NCI-H1436 treated with DMSO at 0.1 percent for 48 hours (cell line): ENCODE data around the gene ZKSCAN1.
"Not testable (repeated sequence)": the region's sequence is repeated elsewhere in the genome, so short reads cannot be mapped to it uniquely, and the experiment has no call there.

Experiments used
- DNase-seq: peaks from one replicate; lab custom pipeline; 2025; lab: John Stamatoyannopoulos, UW

ZKSCAN1 gene

DNA sequence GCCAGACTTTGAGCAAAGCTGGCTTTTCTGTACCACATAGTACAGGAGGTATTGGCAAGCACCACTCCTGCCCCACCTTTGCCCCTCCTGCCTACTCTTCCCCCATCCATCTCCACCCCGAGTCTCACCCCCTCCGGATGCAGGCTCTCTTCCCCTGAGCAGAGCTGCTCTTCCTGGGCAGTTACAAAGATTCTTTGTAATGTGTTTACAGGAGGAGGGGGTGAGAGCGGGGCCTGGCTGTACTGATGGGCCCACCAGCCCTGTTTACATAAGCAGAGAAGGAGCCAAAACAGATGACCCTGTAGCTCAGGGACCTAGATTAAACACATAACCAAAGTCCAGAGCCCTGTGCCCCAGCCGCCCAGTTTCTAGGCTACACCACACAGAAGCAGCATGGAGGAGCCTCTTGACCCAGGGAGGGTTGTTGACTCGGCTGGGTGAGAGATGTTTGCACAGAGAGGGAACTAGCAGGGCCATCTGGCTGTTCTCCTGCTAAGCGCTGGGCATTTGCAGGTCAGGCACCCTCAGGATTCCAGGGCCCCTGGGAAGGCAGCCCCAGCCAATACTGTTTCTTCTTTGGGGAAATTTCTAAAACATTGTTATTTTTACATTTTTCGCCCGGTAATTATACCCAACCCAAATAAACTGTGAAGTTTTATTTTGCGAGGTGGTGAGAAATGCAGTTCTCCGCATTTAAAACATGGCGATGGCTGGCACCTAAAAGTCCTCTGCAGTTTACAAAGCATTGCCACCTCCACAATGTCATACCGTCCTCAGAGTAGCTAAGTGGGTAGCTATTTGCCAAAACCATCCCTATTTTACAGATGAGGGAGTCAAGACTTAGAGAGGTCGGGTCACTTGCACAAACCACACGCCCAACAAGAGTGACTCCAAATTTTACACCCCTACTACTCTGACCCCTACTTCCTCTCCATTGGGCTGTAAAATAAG is 11.4 kb upstream of the ZKSCAN1 start:
- no peak for DNase-seq

DNA sequence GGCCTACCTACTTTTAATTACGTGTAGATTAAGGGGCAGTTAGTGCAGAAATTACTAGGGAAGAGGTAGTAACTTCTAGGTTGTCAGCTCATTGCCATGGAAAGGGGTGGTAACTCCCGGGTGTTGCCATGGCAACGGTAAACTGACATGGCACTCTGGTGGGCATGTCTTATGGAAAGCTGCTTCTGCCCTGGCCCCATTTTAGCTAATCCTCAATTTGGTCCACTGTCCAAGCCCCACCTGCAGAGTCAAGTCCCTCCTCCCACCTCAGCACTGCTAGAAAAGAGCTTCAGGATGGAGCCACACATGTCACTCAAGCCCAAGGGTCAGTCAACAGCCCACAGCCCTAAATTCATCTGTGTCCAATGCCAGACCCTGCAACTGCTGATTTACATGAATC is 7.5 kb upstream of the ZKSCAN1 start:
- DNase-seq, result no peak

DNA sequence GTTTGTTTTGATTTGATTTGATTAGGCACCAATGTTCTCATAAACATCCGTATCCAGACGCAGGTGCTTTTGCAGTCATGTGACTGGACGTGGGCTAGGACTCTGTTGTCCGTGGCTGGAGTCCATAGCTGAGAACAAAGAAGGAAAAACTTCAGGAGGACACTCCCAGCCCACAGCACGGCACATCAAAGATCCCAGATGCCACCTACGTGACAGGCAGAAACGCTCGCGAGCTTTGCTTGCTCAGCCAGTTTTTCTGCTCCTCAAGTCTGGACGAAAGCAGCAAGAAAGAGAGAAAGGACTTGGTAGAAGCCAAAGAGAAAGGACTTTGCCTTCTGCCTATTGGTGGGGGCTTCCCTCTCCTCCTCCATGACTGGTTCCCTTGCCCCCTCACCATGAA is 6.9 kb upstream of the ZKSCAN1 start:
- no peak for DNase-seq

DNA sequence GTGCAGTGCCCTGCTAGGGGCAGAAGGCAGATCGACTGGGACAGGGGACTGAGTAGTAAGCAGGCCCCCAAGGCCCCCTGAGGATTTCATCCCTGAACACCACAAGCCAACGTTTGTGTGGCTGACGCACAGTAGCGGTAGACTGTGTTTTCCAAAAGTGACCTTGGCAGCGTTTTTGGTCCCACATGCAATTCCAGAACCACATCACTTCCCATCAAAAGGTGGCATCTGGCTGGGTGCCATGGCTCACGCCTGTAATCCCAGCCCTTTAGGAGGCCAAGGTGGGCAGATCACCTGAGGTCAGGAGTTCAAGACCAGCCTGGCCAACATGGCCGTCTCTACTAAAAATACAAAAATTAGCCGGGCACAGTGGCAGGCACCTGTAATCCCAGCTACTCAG is 5.4 kb upstream of the ZKSCAN1 start:
- DNase-seq, result not testable (repeated sequence)

DNA sequence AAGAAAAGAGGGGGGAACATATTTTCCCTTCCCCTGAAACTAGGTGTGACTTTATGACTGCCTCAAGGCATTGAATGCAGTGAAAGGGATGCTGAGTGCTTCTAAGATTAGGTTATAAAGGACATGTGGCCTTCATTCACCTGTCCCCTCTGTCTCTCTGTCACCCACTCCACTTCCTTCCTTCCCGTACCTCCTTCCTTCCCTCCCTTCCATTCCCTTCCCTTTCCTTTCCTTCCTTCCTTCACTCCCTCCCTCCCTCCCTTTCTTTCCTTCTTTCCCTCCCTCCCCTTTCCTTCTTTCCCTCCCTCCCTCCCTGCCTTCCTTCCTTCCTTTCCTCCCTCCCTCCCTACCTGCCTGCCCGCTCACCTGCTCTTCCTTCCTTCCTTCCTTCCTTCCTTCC is 4.5 kb upstream of the ZKSCAN1 start:
- DNase-seq, result no peak

DNA sequence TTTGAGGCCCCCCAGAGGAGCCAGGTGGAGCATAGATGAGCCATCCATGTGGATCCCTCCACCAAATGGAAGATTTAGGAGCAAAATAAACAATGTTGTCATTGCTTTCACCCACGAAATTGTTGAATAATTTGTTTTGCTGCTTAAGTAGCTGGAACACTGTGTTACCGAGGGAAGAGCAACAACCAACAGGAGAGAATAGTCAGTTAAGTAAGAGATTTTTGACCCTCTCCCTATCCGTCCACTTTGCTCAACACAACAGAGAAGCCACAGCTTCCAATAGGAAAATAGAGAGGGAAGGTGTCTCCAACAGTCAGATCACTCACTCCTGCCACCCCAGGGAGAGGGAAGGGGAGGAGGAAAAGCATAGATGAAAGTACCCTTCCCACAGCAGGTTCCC is 3.9 kb upstream of the ZKSCAN1 start:
- no peak for DNase-seq

DNA sequence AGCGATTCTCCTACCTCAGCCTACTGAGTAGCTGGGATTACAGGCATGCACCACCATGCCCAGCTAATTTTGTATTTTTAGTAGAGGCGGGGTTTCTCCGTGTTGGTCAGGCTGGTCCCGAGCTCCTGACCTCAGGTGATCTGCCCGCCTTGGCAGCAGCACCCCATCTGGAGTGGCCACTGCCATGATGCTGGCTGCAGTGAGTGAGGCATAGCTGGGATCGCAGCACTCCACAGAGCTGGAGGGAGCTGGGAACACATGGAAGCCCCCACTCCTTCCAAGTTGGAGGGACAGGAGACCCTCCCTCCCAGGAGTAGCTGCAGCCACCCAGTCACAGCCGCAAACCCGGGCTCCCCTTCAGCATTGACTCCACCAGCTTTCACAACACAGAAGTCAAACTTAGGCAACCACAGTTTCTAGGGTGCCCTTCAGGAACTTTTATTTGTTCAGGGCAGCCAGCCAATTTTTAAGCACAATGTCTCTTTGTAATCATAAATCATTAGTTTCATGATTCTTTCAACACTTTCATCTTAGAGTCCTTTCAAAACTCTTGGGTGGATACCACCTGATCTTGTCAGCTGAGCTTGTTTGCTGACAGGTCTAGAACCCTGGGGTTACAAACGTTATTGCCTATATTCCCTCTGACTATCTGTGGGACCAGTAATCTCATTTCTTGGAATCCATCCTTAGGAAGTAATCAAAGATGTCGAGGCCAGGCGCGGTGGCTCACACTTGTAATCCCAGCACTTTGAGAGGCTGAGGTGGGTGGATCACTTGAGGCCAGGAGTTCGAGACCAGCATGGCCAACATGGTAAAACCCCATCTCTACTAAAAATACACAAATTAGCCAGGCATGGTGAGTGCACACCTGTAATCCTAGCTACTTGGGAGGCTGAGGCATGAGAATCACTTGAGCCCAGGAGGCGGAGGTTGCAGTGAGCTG is 2.7 kb upstream of the ZKSCAN1 start:
- not testable (repeated sequence) for DNase-seq

DNA sequence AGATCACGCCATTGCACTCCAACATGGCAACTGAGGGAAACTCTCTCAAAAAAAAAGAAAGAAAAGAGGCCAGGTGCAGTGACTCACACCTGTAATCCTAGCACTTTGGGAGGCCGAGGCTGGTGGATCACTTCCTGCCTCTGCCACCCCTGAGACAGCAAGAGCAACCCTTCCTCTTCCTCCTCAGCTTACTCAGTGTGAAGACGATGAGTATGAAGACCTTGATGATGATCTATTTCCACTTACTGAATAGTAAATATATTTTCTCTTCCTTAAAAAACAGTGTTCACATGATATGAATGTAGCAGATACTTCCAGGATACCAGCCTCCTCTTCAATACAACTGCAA is 2.1 kb upstream of the ZKSCAN1 start:
- no peak for DNase-seq

DNA sequence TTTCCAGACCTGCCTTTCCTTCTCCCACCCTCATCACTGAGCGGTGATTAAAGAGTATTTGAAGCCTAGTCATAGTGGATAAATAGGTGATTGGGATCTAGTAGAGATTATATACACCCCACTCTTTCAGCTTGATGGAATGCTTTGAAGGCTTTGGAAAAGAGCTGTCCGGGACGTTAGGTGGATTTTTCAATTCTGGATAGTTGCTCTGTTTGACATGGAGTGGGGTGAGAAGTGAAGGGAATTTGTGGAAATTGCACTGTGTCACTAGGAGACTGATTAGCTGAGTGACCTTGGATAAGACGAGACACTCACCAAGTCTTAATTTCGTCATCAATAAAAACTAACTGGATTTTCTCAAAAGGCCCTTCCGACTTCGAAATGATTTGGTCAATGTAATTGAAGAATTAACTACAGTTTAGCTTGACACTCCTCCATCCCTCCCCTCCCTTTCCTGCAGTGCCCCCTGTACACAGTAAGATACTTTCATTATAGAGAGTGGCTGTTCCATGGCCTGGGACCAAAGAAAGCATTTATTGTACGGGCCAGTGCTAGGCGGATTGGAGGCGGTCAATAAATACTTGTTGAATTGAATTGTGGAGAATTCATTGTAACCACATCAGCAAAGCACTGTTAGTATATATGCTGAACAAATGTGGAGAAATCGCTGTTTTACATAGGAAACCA is 962 bp downstream of the ZKSCAN1 start:
- DNase-seq, result no peak

DNA sequence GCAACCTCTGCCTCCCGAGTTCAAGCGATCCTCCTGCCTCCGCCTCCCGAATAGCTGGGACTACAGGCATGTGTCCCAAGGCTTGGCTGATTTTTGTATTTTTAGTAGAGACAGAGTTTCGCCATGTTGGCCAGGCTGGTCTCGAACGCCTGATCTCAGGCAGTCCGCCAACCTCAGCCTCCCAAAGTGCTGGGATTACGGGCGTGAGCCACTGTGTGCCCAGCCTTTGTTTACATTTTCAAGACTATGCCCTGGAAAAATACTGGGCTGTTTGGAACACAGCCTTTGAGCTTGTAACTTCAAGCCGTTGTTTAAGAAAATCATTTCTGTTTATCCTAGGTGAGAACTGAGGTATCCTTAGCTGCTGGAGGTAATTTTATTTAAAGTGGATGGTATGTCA is 1.9 kb downstream of the ZKSCAN1 start:
- no peak for DNase-seq

DNA sequence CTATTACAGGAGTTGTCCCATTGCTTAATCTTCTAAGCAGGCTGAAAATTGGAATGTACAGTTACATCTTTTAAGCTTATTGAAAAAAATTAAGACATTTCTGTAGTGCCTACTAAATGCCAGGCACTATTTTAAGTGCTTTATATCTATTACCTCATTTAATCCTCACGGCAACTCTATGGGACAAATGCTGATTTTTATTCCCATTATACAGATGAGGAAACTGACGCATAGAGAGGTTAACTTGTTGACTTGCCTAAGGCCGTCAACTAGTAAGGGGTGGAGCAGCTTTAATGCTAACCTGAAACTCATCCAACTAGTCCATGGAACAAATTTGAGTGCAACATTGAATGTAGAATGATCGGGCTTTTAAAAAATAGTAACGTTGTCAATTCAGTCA is 2.5 kb downstream of the ZKSCAN1 start:
- DNase-seq, result no peak

DNA sequence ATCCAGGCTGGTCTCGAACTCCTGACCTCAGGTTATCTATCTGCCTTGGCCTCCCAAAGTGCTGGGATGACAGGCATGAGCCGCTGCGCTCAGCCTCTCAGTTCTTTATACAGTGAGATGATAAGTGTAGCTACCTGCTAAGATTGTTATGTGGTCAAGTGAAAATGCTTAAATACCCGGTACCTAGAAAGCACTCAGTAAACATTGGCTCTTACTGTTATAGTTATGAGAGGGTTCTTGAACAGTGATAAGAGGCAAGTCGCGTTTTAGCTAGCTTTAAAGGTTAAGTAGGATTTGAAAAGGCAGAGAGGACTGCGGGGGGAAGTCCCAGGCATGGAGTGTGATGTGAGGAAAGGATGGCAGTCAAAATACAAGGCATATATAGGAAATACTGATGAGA is 4.5 kb downstream of the ZKSCAN1 start:
- no peak for DNase-seq

DNA sequence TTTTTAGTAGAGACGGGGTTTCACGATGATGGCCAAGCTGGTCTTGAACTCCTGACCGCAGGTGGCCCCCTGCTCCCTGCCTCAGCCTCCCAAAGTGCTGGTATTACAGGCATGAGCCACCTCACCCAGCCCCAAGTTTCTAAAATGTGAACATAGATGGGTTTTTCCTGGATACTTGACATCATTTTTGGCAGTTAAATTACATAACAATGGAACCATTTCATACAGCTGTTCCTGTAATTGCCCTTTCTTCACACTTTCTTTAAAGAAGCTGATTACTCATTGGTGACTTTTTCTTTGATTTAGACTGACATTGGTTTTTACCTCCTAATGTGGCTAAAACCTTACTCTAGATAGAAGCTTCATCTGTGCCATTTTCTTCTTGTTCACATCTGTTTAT is 5.9 kb downstream of the ZKSCAN1 start:
- DNase-seq, result no peak

DNA sequence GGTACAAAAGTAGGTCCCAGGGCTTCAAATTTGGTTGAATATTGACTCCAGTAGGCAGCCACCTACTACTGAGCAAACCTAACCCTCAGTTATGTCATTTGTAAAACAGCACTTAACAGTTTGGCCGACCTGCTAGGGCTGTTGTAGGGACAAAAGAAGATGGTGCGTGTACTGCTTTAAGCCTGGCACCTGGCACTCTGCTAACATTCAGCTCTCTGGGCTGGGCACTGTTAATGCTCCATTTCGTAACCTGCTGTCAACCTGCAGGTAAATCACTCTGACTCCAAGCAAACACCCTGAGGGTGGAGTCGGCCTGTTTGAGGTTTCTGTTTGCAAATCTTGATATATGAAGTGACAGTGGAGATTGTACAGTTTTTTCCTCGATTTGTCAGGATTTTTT is 7.2 kb downstream of the ZKSCAN1 start:
- DNase-seq, result no peak

DNA sequence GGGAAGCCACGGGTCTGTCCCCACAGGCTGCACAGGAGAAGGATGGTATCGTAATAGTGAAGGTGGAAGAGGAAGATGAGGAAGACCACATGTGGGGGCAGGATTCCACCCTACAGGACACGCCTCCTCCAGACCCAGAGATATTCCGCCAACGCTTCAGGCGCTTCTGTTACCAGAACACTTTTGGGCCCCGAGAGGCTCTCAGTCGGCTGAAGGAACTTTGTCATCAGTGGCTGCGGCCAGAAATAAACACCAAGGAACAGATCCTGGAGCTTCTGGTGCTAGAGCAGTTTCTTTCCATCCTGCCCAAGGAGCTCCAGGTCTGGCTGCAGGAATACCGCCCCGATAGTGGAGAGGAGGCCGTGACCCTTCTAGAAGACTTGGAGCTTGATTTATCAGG is 8.1 kb downstream of the ZKSCAN1 start:
- DNase-seq, result no peak

DNA sequence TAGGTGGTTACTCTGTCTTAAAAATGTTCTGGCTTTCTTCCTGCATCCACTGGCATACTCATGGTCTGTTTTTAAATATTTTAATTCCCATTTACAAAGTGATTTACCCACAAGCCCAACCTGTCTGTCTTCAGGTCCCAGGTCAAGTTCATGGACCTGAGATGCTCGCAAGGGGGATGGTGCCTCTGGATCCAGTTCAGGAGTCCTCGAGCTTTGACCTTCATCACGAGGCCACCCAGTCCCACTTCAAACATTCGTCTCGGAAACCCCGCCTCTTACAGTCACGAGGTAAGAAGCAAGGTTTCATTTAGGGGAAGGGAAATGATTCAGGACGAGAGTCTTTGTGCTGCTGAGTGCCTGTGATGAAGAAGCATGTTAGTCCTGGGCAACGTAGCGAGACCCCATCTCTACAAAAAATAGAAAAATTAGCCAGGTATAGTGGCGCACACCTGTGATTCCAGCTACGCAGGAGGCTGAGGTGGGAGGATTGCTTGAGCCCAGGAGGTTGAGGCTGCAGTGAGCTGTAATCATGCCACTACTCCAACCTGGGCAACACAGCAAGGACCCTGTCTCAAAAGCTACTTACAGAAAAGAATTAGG is 8.7 kb downstream of the ZKSCAN1 start:
- no peak for DNase-seq

DNA sequence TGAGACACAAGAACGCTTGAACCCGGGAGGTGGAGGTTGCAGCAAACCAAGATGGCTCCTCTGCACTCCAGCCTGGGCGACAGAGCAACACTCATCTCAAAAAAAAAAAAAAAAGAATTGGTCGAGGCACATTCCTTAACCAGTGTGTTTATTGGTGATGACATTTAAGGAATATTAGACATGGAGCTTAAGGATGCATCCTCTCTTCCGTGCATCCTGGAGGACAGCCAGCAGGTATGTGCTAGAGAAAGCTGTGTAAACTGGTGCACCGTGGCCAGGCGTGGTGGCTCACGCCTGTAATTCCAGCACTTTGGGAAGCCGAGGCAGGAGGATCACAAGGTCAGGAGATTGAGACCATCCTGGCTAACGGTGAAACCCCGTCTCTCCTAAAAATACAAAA is 11.8 kb downstream of the ZKSCAN1 start:
- DNase-seq, result no peak

DNA sequence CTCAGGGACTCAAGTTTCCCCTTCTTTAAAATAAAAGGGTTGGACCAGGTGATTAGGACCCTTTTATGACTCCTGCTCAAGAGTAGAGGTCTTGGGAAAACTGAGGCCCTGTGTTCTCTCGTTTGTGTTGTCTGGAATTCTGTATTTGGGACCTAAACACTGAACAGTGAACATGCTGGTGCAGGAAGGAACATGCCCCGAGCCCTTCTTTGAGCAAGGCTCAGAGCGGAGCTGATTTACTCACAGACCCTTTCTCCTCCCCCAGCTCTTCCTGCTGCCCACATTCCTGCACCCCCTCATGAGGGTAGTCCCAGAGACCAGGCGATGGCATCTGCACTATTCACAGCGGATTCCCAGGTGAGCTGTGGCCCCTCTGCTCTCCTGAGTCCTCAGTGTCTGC is 14.2 kb downstream of the ZKSCAN1 start:
- no peak for DNase-seq

DNA sequence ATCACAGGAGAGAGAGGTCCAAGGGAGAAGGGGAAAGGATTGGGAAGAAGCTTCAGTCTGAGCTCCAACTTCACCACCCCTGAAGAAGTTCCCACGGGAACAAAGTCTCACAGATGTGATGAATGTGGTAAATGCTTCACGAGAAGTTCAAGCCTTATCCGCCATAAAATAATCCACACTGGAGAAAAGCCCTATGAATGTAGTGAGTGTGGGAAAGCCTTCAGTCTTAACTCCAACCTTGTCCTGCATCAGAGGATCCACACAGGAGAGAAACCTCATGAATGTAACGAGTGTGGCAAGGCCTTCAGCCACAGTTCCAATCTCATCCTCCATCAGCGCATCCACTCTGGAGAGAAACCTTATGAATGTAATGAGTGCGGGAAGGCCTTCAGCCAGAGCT is 18.1 kb downstream of the ZKSCAN1 start:
- DNase-seq, result no peak

DNA sequence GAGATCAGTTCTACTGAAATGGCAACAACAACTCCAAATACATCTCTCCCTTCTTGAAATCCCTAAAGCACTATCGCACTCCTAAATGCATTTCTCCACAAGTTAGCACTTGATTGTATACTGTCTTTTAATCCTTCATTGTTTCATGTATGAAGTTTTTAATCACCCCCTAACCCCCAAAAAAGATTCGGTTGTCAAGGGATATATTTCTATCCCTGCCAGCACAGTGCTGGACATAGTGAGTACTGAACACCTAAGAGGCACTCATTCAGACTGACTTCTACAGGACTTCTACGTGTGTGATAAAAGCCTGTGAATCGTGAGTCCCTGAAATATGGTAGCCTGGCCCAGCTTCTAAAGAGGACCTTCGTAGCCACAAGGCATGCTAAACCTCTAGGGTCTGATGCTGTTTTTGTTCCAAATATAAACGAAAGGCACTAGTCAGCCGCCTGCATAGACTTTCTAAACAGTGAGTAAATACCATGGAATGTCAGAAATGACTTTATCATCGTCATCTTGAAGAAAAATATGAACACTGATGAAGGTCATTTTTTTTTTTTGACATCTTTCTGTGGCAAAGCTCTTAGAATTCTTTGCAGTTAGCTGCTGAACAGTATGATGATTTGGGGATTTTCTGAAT is 19.6 kb downstream of the ZKSCAN1 start:
- DNase-seq, result no peak

DNA sequence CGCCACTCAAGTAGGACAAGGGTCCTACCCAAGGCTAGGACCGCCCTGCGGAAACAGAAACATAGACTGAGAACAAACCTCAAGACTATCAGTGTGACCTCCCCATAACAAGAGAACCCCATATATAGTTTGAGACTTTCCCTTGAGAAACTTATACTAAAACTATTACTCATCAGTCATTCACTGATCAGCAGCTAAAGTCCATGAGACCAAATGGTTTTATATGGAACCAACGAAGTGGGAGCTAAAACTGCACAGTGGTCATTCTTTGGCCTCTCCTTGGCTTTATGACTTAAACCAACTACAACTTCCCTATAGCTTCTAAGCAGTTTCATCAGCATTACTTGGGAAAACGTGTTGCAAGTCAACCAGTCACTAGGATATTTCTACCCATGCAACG is 20.5 kb downstream of the ZKSCAN1 start:
- DNase-seq, result no peak

DNA sequence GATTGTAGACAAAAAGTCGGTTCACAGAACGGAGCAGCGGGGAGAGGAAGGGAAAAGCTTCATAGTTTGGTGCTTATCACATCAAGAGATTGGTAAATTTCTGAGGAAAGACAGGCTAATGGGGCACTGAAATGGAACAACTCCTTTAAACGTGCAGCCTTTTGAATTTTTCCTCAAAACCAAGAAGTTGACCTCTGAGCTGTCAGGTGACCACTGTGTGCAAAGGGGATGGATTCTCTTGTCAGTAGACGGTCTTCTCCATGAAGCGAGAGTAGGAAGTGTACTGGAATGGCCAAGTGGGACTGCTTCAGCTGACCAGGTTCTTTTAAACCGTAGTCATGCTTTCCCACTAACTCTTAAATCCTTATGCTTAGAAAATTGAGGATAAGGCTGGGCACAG is 22.9 kb downstream of the ZKSCAN1 start:
- DNase-seq, result no peak
